Activated T-cell treated with anti-CD3 and anti-CD28 coated beads, Interleukin-2, amount 50 U/mL, for 48 hours (primary cell): ENCODE measurements around the gene ASCC1.
A peak's percentile ranks its signal among the peaks of the same experiment; 100 is the strongest.

Experiments
- DNase-seq, 2 experiments: peaks; one replicate each; pipeline ENCODE4 v3.0.0-alpha.2; 2020

Gene ASCC1

DNA sequence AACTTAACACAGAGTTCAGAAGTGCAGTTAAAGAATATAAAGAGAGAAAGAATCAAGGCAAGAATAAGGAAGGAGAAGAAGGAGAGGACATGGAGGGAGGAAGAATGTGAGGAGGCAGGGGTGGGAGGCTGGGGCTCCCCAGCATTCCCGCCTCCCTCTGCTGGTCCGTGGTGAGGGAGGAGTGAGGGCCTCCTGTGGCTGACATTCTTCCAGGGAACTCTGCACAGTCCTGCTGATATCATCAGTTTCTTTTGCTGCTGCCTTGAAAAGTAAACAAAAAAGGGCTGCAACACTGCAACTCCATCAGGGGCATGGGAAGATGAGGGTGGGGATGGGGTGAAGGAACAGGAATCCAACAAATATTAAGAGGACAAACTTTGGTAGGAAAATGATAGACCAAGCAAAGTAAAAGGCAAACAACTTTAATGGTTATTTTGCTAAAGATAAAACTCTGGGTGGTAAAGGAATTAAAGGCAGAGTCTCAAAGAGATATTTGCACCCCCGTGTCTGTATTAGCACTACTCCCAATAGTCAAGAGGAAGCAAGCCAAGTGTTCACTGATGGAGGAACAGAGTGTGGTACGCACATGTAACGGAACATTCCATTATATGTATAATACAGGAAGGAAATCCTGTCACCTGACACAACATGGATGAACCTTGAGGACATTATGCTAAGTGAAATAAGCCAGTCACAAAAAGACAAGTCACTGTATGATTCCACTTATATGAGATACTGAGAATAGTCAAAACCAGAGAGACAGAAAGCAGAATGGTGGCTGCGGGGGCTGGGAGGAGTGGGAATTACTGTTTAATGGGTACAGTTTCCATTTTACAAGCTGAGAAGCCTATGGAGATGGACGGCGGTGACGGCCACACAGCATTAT is 119.7 kb downstream of the ASCC1 start:
- DNase-seq: peak; percentile 73 to 74

DNA sequence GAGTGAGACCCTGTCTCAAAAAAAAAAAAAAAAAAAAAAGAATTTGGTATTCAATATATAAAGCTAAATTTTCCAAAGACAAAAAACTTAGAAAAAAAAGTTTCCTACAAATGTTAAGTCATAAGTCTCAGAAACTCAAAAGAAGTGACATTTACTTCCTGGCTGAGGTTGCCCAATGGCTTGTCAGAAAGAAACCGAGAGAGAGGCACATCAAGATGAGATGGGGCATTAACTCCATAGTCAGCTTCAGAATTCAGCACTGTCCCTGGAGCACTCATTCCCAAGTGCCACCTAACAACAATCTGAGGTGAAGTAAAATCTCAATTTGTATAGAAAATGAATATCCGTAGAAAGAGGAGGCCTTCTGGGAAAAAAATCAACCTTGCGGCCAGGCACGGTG is 120.9 kb downstream of the ASCC1 start:
- DNase-seq: peak in 1 of 2 experiments; percentile 34

DNA sequence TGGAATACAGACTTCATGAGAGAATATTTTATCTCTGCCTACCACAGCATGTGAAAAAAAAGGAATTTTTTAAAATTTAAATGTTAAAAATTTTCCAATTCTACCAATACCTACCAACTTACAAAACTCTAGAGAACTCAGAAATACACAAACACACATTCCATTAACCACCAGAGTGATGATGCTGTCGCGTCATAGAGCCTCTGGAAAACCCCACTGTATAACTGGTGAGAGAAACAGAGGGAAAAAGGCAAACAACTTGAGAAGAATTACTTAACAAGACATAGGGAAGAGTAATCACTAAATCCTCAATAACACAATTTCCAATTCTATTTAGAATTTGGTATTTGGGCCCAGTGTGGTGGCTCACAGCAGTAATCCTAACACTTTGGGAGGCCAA is 121.5 kb downstream of the ASCC1 start:
- DNase-seq: no peak

DNA sequence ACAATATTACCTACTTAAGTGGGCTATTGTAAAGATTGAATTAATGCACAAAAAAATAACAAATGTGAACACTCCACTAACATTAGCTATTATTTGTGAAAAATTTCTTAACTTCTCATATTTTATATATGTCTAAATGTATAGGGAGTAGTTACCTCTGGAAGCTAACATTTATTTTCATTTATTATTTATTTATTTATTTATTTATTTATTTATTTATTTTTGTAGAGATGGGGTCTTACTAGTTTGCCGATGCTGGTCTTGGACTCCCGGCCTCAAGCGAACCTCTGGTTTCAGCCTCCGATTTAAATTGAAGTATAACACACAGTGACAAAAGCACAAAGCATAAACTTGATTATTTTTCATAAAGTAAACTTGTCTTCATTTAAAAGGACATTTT is 122.6 kb downstream of the ASCC1 start:
- DNase-seq: no peak

DNA sequence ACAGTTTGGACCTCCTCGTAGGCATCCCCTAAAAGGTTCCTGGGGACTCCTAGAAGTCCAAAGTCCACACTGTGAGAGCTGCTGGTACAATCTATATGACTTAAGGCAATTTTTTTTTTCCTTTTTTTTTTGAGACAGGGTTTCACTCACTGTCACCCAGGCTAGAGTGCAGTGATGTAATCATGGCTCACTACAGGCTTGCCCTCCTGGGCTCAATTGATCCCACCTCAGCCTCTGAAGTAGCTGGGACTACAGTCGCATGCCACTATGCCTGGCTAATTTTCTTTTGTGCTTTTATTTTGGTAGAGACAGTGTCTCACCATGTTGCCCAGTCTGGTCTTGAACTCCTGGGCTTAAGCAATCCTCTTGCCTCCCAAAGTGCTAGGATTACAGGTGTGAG is 123.1 kb downstream of the ASCC1 start:
- no peak for DNase-seq

DNA sequence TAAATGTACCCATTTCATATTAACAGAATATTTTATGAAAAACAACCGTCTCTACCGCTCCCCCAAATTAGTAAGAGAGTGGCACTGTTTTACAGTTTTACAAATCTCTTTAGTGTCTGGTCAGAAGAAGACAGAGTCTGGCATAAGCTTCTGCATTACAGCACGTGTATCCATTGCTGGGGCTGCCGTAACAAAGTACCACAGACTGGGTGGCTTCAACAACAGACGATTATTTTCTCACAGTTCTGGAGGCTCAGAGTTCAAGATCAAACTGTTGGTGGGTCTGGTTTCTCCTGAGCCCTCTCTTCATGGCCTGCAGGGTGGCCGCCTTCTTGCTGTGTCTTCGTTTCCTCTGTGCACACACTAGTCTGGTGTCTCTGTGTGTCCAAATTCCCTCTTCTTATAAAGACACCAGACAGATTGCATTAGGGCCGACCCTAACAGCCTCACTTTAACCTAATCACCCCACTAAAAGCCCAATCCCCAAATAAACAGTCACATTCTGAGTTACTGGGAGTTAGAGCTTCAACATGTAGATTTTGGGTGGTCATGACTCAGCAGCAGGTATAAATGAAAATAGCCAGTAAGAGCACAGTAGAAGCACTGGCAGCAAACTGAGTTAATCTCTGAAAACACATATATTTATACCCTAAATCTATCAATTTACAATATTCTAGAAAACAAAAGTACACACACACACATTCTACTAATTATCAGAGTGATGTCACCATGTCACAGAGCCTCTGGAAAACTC is 123.7 kb downstream of the ASCC1 start:
- DNase-seq: no peak

DNA sequence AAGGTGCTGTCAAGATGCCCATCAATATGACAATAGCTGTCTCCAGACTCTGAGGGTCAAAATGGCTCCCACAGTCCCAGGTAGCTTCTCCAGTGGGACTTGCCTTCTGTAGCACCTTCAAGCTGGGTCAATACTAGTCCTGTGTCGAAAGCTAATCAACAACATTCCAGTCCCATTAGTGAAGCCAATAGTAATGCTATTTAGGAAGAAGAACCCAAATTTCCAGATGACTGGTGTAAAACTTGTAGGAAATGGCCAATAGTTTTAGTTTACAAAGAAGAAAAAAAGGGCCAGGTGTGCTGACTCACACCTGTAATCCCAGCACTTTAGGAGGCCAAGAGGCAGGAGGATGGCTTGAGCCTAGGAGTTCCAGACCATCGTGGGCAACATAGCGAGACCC is 125.8 kb downstream of the ASCC1 start:
- DNase-seq: no peak

DNA sequence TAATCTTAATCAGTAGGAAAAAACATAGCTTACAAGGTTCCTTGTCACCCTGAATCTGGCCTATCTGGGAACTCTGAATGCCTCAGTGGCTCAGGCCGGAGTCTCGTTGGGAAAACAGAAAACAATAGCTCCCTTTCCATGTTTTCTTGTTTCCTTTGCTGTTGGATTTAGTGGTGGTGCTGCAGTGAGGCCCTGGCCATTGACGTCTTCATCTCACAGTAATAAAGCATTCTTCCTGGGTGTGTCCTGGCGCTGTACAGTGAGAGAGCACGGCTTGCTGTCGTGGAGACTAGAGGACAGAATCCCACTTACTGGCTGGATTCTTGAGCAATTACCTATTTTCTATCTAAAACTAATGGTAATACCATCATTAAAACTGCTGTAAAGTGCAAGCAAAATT is 126.5 kb downstream of the ASCC1 start:
- DNase-seq: no peak

DNA sequence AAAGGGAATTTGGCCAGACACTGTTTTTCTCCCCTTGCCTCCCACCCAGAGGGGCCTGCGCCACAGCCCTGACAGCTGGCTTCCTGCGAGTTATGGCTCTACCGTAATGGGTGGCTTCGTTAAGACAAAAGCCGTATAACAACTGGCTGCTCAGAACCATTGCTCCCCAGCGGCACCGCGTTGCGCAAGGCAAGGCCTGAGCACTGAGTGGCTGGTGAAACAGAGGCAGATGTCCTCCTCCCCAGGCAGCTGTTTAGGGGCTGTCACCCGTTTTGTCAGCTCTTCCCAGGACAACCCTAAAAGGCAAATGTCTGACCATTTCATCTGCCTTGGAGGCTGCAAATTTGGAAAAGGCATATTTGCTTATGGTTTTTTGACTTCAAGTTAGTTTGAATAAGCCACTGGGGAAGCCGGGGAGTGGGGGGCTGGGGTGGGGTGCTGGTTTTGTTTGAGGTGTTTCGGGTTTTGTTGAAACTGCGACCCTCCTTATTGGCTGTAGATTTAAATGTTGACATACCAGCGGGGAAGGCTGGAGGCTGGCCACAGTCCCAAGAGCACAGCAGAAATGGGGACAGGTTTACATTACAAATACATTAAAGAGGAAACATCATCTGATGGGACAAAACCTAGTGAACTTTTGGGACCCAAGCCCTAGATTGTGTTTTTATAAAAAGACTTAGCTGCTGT is 127.0 kb downstream of the ASCC1 start:
- DNase-seq: peak; percentile 76 to 77

DNA sequence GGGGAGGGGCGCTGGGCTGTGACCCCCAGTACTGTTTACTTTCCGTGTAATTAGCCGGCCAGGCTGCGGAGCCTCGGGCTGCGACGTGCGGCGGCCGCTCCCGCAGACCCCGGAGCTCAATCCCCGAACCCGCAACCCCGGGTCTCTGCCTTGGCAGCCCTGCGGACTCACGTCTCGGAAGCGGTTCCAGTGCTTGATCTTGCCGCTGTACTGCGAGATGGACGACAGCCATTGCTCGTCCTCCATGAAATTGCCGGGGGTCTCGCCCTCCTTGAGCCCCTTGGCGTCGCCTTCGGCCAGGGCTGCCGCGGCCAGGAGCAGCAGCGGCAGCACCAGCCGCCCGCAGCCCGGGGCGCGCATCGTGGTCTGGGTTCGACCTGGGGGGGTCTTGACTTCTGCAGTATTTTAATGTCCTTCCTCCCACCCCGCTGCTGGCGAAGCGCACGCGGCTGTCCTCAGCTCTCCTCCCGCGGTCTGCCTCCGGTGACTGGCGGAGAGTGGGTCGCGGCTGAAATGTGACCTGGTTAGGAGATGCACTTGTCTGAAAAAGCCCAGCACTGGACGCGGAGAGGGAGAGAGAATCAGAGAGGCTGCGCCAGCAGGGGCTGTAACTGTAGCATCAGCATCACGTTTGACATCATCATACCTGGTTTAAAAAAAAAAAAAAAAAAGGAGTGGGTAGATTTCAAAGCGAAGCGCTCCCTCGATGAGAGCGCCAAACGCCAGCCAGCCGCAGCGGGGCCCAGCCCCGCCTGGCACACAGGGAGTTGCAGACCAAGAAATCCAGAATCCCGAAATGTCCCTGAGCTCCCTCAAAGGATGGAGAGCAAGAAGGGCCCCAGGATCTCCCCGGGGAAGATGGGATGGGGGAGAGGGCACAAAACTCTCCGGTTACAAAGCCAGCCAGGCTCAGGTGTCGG is 127.8 kb downstream of the ASCC1 start, which contains the start of gene SPOCK2:
TSS of gene SPOCK2 (minus strand) at position 583 of the 920 bp plus-strand sequence. CDS start at position 360, 223 bp downstream.
- peak; percentile 77 for DNase-seq

DNA sequence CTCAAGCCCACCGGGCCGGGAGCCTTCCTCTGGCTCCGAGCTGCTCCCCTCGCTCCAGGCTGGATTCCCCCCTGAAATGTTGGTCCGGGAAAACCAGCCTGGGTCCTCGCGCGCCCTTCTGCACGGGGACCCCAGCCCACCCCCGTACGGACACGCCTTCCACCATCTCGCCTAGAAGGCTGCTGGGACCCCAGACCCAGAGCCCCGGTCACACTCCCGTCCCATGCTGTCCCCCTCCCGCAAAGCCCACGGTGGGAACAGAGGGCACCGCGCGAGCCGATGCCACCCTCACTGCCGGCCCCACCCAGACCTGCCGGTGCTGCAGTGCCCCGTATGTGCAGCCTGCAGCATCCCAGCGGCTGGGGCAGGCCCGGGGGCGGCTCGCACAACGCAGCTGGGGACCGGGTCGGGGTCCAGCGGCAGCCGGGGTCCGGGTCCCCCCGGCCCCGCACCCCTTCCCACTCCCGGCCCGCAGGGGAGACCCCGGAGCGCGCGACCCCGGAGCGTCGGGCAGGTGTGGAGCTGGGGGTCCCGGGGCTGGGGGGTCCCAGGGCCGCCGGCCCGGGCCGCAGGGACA is 128.6 kb downstream of the ASCC1 start:
- peak; percentile 57 to 66 for DNase-seq

DNA sequence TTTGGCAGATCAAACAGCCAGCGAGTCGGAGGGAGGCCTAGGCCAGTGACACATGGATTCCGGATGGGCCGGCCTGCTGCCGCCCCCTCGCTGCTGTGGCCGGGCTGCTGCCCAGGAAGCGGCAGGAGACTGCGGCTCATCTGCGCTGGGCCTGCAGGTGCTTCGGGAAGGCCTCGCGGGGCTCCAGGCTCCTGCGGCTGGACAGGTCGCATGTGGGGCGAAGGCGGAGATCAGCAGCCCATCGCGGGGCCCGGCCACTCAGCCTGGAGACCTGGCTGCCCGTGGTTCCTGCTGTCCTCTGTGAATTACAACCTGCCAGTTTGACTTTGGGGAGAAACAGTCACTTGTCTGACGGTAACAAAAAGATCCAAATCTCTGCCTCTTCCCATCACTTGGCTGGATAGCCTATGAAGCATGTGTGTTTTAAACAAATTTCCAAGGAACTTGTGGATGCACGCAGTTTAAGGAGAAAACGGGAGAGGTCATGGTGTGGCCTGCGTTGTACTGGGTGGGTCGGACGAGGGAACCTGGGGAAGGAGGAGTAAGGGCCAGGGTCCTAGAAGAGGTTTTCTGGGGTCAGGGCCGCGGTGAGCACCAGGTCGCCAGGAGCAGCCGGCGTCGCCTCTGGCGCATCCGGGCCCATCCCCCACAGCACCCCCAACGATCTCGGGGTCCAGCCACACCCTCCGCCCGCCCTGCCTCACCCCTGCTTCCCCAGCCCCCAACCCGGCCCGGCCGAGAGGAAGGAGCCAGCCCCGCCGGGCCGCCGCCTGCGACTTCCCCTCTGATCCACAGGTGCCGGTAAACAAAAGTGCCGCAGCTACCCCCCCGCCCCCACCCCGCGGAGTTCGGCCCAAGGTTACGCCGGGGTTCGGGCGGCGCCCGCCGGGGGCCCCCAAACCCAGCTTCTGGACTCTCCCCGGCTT is 129.3 kb downstream of the ASCC1 start:
- peak; percentile 57 to 71 for DNase-seq

DNA sequence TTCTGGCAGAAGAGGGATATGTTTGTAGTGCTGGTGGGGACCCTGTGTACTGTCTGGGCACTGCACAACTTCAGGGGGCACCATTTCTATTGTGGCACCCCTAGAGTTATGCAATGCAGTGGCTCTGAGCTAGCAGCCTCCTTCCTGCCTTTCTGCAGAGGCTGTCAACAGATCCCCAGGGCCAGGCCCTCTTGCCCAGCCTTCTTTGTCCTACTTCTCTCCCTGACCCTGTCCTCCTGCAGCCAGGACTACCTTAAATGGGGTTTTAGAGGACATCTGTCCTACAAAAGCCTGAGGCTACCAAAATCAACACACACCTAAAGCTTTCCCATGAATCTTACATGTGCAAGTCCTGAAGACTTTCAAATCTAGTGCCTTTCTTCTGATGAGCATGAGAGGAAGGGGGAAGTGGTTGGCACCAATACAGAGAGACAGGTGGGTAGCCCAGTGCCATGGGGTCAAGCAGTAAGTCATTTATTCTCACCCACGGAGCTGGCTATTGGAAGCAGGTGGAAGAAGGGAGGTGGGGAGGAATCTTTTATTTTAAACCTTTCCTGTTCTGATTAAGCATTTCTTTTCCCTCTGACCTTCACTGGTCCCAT is 130.1 kb downstream of the ASCC1 start:
- DNase-seq: no peak

DNA sequence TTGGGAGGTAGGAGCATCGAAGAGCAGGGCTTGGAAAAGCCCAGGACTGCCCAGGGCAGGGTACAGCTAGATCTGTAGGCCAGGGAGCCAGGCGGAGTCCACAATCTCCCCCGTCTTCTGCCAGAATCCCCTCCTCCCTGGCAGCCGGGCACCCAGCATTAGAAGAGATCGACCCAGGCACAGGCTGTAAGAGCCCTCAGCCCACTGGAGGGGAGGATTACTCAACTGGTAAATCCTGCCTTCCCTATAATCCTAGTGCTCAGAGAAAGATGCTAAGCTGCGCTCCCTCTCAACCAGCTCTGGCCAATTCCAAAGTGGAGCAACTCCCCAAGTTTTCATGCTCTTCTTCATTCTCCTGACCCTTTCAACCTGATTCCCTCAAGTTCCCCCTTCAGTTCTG is 130.9 kb downstream of the ASCC1 start:
- no peak for DNase-seq

DNA sequence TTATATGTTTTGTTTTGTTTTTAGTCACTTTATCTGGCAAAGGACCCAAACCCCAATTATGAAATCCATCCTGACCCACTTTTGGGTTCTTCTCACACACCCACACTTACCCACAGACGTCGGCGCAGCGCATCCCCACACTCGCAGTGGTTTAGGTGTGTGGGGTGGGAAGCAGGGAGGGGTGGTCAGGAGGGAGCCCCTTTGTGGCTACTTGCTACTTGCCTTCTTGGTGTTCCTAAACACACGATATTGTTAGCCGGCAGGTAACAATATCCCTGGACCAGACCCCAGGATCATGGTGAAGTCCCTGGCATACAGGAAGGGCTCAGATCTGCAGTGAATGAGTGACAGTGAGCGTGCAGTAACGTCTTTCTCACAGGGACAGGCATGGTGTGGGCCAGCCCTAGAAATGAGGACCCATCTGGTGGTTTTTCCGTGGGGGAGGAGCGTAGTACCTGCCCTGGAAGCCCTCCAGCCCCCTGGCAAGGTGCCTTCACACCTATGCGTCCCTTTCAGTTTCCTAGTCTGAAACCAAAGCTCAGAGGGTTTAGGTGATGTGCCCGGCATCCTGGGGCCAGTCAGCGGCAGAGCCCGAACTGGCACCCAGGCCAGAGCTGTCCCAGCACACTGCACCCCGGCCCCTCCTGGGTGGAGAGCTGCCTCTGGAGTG is 132.2 kb downstream of the ASCC1 start:
- DNase-seq: peak; percentile 77 to 78

DNA sequence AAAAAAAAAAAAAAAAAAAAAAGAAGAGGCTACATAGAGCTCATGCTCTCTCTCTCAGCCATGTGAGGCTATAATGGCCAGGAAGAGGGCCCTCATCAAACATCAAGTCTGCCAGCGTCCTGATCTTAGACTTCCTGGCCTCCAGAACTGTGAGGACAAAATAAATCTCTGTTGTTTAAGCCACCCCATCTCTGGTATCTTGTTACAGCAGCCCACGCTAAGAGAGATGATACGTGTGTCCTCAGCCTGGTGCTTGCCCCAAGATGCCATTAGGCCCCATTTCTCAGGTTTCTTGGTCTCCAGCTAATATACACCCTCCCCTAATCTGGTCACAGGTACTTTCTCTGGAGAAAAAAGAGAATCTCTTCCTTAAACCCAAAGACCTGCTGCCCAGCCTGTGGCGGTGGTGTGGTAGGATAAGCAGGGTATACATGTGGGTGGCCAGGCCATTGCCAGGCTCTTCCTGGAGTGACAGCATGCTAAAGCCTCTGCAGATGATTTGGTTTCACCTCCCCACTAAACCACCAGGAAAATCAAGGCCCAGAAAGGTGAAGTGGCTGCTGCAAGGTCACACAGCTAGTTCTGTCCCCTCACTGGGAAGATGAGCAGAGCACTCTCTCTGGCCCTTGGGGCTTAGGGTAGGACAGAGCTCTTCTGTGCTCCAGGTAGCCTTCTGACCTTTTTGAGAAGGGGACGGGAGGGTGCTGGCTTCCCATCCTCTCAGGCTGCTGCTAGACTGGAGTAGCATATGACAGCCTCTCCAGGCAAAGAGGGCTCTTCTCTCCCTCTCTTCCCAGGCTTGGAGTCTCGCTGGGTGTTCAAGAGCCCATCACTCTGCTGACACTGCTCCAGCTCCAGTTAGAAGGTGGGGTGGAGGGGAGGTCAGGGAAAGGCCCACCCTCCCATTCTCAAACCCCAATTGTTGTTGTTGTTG is 133.0 kb downstream of the ASCC1 start:
- no peak for DNase-seq

DNA sequence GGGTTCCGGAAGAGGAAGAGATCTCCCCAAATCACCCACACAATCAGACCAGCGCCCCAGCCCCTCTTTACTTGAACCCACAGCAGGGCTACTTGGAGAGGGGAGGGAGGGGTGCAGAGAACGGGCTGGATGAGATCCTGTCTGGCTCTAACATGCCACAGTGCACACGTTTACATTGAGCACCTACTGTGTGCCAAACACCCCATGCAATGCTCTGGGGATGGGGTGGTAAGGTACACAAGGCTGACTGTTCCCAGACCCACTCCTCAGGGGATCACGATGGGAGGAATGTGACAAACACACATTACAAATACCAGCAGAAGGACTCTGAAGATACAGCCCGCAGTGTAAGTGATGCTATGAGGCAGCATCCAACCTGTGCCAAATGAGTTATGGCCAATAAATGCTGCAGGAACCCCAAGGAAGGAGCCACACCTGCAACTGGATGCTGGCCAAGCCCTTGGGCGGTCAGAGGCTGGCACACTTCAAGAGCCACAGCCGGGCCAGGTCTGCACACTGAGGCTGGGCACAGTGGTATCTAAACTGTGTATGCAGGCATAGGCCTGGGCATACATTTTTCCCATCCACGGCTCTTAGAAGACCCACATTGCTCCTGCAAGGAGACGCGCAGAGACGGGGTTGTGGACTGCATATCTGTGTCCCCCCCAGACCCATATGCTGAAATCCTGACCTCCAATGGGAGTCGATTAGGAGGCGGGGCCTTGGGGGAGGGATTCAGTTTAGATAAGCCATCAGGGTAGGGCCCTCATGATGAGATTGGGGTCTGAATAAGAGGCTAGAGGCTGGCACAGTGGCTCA is 134.1 kb downstream of the ASCC1 start:
- no peak for DNase-seq

DNA sequence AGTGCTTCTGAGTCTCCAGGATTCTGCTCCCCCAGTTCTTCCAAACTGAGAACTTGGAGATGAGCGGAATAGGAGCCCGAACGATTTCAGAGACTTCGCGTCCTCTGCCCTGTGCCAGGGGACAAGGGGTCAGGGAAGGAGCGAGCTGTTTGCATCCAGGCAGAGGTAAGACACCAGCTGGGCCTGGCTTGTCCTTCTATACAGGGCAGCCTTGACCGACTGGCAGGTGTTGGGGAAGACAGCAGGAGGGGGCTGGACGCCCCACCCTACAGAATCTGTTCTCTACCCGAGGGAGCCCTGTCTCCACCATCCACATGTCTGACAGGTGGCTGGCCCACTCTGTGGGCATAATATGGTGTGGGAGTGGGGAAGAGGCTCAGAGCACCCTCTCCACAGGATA is 134.9 kb downstream of the ASCC1 start:
- no peak for DNase-seq
